Pancreas (tissue), 10 donors: ENCODE measurements around the gene BICD2. TPM values are rescaled to one million over a fixed set of nuclear protein-coding genes. Genes with fewer than 3 reads are reported as not detected.
A peak's percentile ranks its signal among the peaks of the same experiment; 100 is the strongest.

Experiments
- ATAC-seq, 4 donors: fragments of 200-7000 bp; cut with Tn5 transposase; one replicate each; pipeline versions ENCODE4 v1.8.0 to v1.9.1; 2020; ENCODE audit warnings: mild to moderate bottlenecking in 4 of 4, moderate library complexity in 4 of 4
- DNase-seq, 6 donors: peaks; one replicate each; pipeline ENCODE4 v3.0.0-alpha.2; 2020
- FAIRE-seq: peaks from 2 replicates; lab custom pipeline; 2012; peaks lifted over from hg19 to GRCh38; lab: Jason Lieb, UNC
- H3K27ac ChIP-seq, 4 donors: fragments of 200-600 bp; sonication (generic); 1 replicate in 3 of 4; 2 replicates in 1 of 4; pipeline versions ENCODE4 v1.5.0 to v1.8.0; 2020
- H3K27me3 ChIP-seq, 4 donors: fragments of 200-600 bp; one replicate each; pipeline ENCODE4 v1.8.0; 2021
- H3K36me3 ChIP-seq, 3 donors: fragments of 200-600 bp; sonication (generic) in 1 of 3; one replicate each; pipeline versions ENCODE4 v1.5.0 to v1.8.0; 2020 to 2021
- H3K4me1 ChIP-seq, 3 donors: fragments of 200-600 bp; one replicate each; pipeline ENCODE4 v1.8.0; 2021
- H3K4me3 ChIP-seq, 4 donors: fragments of 200-600 bp; sonication (generic) in 2 of 4; one replicate each; pipeline versions ENCODE4 v1.5.0 to v1.8.0; 2020 to 2021
- H3K9me3 ChIP-seq, 4 donors: fragments of 200-600 bp; one replicate each; pipeline ENCODE4 v1.8.0; 2021
- WGBS, 2 donors: extraction: QIAGEN DNeasy Blood & Tissue Kit; methylation state at CpG; one replicate each; pipeline ENCODE4 v1.1.7; 2013; 5-methylcytosine and 5-hydroxymethylcytosine counted together
- intact Hi-C, 3 donors: fragments of 100-400 bp; cut with DNase I; formaldehyde crosslinking; loops; one replicate each; pipeline versions ENCODE4 v1.11.1 to v1.14.2; 2022
- polyA plus RNA-seq, 2 donors: library from polyadenylated mRNA; stranded (reverse); fragments of 200-250 nt; gene quantifications; one replicate each; pipeline ENCODE4 v1.2.3, GENCODE V29; 2013
- total RNA-seq, 6 donors: library from RNA; stranded (reverse); fragmentation: NEBNext Ultra II Directional in 4 of 6; extraction: Animal tissue kit (Norgen Biotek cat#: 25700) in 4 of 6; gene quantifications; one replicate each; pipeline versions ENCODE4 v1.2.1 to v1.2.4, GENCODE V29; 2021 to 2023
- TF ChIP-seq, protein P1 (sequence below), 4 donors: fragments of 200-600 bp; sonication (generic) in 3 of 4; IDR thresholded peaks; one replicate each; pipeline versions ENCODE4 v1.5.0 to v1.8.0; 2021; ENCODE audit warnings: antibody characterized with exemption in 4 of 4
- donor health status: healthy with polysubstance abuse.
- donor health status: DM: no; HTN: no; CAD: no; lungs with moderate emphysema.
- donor health status: DM: no; HTN: no; CAD: no.
- donor health status: control.
- donor health status: control.
- donor health status: Bipolar disorder and iron deficiency.
- donor health status: DM: yes; HTN: yes; CAD: no.
- donor health status: DM: no; HTN: no; CAD: no.
- donor health status: DM: no; HTN: no; CAD: no.
- donor health status: DM: yes; HTN: yes; CAD: no.

BICD2 gene
- total and polyA plus RNA-seq, 8 donors: 4.9 to 13.2 (median 6.2) TPM

DNA sequence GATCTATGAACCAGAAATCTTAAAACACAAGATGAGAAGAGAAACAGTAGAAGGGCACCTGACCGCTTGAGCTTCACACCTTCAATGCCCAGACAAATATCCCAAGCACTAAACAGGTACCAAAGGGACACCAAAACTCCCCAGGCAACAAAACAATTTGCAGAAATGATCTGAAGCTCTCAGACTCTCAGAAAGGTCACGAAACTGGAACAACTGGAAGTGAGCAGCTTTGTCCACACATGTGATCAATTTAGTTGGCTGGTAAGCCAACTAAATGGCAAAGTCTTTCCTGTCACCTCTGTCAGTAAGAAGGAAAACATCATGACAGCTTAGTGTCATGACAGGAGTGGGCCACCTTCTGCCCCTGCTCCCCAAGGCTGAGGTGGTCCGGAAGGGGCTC is 98.8 kb downstream of the BICD2 start:
- H3K4me3 ChIP-seq: no peak overlapping the region
- ATAC-seq (no peak), DNase-seq (no peak), FAIRE-seq (no peak)
- H3K27me3 ChIP-seq: no peaks in the 10 kb centered on the region
- H3K9me3 ChIP-seq: no peaks in the 10 kb centered on the region
- intact Hi-C loops: no loop called here
- H3K4me1 ChIP-seq: peaks cover 0 to 12% (median 12%) of the 10 kb centered on the region in 3 donors
- 57 to 61% methylated on average over 3 of the region's 3 CpGs for WGBS, 2 donors
- H3K36me3 ChIP-seq: no peaks in the 10 kb centered on the region
- TF ChIP-seq, protein P1, sequence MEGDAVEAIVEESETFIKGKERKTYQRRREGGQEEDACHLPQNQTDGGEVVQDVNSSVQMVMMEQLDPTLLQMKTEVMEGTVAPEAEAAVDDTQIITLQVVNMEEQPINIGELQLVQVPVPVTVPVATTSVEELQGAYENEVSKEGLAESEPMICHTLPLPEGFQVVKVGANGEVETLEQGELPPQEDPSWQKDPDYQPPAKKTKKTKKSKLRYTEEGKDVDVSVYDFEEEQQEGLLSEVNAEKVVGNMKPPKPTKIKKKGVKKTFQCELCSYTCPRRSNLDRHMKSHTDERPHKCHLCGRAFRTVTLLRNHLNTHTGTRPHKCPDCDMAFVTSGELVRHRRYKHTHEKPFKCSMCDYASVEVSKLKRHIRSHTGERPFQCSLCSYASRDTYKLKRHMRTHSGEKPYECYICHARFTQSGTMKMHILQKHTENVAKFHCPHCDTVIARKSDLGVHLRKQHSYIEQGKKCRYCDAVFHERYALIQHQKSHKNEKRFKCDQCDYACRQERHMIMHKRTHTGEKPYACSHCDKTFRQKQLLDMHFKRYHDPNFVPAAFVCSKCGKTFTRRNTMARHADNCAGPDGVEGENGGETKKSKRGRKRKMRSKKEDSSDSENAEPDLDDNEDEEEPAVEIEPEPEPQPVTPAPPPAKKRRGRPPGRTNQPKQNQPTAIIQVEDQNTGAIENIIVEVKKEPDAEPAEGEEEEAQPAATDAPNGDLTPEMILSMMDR (IDR thresholded peaks at IDR 0.05): no peak
- H3K27ac ChIP-seq: no peak overlapping the region

DNA sequence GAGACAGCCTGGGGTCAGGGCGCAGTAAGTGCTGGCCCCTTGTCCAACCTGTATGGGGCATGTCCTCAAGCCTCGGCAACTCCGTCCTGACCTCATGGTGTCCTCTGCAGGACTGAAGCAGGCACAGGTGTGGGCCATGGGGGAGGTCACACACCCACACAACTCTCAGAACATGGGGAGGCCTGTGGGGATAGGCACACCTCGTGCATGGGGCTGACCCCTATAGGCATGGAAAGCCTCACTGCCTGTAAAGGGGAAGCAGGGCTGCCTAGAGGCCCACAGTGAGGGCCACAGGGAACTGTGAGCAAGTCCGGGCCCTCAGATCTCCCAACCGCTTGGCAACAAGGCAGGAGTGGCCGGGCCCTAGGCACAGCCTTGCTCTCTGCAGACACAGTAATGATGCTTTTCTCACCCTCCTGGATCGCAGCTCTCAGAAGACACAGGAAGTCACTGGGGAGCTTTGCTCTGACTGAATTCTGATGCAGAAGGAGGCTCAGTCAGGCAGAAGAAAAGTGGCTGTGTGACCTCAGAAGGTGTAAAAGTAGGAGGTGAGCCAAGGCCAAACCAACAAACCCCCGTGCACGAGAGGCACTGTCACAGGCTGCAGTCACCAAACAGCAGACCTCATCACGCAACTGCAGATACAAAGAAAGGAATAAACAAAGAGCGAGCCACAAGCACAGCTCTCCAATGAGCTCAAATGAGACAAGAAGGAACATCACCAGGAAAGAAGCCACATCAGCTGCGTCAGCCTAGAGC is 100.1 kb downstream of the BICD2 start:
- no peaks in the 10 kb centered on the region for H3K9me3 ChIP-seq
- H3K4me3 ChIP-seq: no peak overlapping the region
- H3K36me3 ChIP-seq: no peaks in the 10 kb centered on the region
- peaks cover 0 to 12% (median 12%) of the 10 kb centered on the region in 3 donors for H3K4me1 ChIP-seq
- no peak overlapping the region for H3K27ac ChIP-seq
- FAIRE-seq (no peak), ATAC-seq (no peak), DNase-seq (peak in 1 of 6 donors; percentile 38)
- intact Hi-C loops: no loop called here
- TF ChIP-seq, protein P1 (IDR thresholded peaks at IDR 0.05): no peak
- 74 to 75% methylated on average over 13 of the region's 13 CpGs for WGBS, 2 donors
- H3K27me3 ChIP-seq: no peaks in the 10 kb centered on the region

DNA sequence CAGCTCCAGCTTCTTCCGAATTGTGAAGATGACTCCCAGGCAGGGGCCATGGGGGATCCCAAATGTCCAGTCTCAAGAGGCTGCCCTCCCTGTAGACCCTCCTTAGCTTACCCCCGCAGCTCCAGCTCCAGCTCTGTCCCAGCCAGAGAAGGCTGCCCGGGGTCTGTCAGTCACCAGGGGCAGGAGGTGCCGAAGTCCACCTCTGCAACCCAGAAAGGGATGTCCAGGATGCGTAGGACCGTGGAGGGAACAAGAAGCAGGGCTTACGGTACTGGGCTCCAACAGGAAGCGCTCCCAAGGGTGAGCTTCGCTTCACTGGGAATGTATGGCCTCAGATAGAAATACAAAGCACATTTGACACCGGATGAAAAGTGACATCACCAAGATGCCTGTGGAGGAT is 100.7 kb downstream of the BICD2 start:
- ATAC-seq: no peak
- WGBS, 2 donors: 89 to 92% methylated on average over 10 of the region's 10 CpGs
- no peaks in the 10 kb centered on the region for H3K36me3 ChIP-seq
- no peak overlapping the region for H3K4me3 ChIP-seq
- TF ChIP-seq, protein P1 (IDR thresholded peaks at IDR 0.05): no peak
- peak in 1 of 6 donors; percentile 27 for DNase-seq
- H3K27me3 ChIP-seq: no peaks in the 10 kb centered on the region
- H3K4me1 ChIP-seq: peaks cover 0 to 12% (median 12%) of the 10 kb centered on the region in 3 donors
- intact Hi-C loops: no loop called here
- no peak for FAIRE-seq
- no peaks in the 10 kb centered on the region for H3K9me3 ChIP-seq
- H3K27ac ChIP-seq: no peak overlapping the region

DNA sequence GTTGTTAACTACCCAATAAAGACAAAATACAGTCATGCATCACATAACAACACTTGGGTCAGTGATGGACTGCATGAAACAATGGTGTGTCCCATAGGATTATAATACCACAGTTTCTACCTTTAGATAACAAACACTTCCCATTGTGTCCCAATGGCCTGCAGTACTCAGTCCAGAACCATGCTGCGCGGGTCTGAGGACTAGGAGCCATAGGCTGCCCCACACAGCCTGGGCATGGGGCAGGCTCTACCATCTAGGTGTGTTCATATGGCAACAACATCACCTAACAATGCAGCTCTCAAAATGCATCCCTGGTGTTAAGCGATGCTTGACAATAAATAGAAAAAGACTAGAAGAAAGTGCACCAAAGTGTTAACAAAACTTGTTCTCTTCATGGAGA is 101.5 kb downstream of the BICD2 start:
- no peak overlapping the region for H3K4me3 ChIP-seq
- TF ChIP-seq, protein P1 (IDR thresholded peaks at IDR 0.05): no peak
- peaks cover 0 to 12% (median 12%) of the 10 kb centered on the region in 3 donors for H3K4me1 ChIP-seq
- ATAC-seq (no peak), FAIRE-seq (no peak), DNase-seq (peak in 1 of 6 donors; percentile 21)
- H3K27ac ChIP-seq: no peak overlapping the region
- WGBS, 2 donors: 95 to 98% methylated on average over 3 of the region's 3 CpGs
- intact Hi-C loops: no loop called here
- no peaks in the 10 kb centered on the region for H3K36me3 ChIP-seq
- no peaks in the 10 kb centered on the region for H3K27me3 ChIP-seq
- H3K9me3 ChIP-seq: no peaks in the 10 kb centered on the region

DNA sequence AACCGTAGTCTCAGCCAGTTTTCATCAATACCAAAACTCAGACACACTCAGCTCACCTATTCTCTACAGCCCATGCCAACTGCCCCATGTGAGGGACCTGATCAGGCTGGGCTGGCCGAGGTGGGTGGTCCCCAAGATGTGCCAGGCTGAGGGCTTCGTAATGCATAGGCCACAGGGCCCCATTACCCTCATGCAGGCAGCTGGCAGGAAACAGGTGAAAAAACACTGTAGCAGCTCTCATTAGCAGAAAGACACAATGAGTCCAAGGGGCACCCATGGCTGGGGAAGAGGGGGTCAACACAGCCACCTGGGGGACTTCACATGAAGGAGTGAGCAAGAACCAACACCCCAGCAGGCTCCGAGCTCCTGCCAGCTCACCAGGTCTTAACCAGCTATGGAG is 102.9 kb downstream of the BICD2 start:
- 82 to 93% methylated on average over 4 of the region's 4 CpGs for WGBS, 2 donors
- TF ChIP-seq, protein P1 (IDR thresholded peaks at IDR 0.05): no peak
- H3K9me3 ChIP-seq: no peaks in the 10 kb centered on the region
- no peaks in the 10 kb centered on the region for H3K27me3 ChIP-seq
- H3K36me3 ChIP-seq: no peaks in the 10 kb centered on the region
- no peak overlapping the region for H3K4me3 ChIP-seq
- ATAC-seq (no peak), DNase-seq (peak in 1 of 6 donors; percentile 20), FAIRE-seq (no peak)
- H3K4me1 ChIP-seq: peaks cover 0 to 12% (median 12%) of the 10 kb centered on the region in 3 donors
- intact Hi-C loops: no loop called here
- no peak overlapping the region for H3K27ac ChIP-seq
